Measurements from ENCODE around the gene FLT4. TPM values are rescaled to one million over a fixed set of nuclear protein-coding genes. Genes with fewer than 3 reads are reported as not detected.

FLT4 gene
- total and polyA plus RNA-seq, 2 experiments from 2014 or later, result 3.4 to 13.8 TPM

DNA sequence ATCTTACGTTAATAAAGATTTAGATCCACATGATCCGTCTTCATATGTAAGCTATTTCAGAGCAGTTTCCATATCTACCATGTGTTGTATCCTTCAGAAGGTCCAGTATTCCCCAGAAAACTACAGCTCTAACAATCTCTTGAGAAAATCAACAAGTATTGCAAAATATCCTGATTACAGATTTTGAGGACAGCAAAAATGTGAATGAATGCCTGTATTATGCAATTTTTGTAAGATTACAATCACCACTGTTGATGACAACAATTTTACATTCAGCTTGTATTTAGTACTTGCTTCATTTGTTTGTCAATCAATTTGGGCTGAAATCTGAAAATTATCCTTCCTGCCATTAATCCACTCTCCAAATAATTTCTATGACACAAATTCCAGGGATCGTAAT, 43.0 kb upstream of the FLT4 start:
- TF ChIP-seq ZNF331 (CRISPR knock-in tag; IDR thresholded peaks at IDR 0.05; ENCODE audit: low read depth), result no peak
- TF ChIP-seq EZH2phosphoT487 (IDR thresholded peaks at IDR 0.05; ENCODE audit: unreplicated experiment), result no peak
- TF ChIP-seq CREB1 (CRISPR knock-in tag; IDR thresholded peaks at IDR 0.05; ENCODE audit: low read depth), result no peak
- TF ChIP-seq, protein P1, sequence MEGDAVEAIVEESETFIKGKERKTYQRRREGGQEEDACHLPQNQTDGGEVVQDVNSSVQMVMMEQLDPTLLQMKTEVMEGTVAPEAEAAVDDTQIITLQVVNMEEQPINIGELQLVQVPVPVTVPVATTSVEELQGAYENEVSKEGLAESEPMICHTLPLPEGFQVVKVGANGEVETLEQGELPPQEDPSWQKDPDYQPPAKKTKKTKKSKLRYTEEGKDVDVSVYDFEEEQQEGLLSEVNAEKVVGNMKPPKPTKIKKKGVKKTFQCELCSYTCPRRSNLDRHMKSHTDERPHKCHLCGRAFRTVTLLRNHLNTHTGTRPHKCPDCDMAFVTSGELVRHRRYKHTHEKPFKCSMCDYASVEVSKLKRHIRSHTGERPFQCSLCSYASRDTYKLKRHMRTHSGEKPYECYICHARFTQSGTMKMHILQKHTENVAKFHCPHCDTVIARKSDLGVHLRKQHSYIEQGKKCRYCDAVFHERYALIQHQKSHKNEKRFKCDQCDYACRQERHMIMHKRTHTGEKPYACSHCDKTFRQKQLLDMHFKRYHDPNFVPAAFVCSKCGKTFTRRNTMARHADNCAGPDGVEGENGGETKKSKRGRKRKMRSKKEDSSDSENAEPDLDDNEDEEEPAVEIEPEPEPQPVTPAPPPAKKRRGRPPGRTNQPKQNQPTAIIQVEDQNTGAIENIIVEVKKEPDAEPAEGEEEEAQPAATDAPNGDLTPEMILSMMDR (conservative IDR thresholded peaks at IDR 0.05; ENCODE audit: low read depth in 2 of 2), result no peak
- TF ChIP-seq, protein P2, sequence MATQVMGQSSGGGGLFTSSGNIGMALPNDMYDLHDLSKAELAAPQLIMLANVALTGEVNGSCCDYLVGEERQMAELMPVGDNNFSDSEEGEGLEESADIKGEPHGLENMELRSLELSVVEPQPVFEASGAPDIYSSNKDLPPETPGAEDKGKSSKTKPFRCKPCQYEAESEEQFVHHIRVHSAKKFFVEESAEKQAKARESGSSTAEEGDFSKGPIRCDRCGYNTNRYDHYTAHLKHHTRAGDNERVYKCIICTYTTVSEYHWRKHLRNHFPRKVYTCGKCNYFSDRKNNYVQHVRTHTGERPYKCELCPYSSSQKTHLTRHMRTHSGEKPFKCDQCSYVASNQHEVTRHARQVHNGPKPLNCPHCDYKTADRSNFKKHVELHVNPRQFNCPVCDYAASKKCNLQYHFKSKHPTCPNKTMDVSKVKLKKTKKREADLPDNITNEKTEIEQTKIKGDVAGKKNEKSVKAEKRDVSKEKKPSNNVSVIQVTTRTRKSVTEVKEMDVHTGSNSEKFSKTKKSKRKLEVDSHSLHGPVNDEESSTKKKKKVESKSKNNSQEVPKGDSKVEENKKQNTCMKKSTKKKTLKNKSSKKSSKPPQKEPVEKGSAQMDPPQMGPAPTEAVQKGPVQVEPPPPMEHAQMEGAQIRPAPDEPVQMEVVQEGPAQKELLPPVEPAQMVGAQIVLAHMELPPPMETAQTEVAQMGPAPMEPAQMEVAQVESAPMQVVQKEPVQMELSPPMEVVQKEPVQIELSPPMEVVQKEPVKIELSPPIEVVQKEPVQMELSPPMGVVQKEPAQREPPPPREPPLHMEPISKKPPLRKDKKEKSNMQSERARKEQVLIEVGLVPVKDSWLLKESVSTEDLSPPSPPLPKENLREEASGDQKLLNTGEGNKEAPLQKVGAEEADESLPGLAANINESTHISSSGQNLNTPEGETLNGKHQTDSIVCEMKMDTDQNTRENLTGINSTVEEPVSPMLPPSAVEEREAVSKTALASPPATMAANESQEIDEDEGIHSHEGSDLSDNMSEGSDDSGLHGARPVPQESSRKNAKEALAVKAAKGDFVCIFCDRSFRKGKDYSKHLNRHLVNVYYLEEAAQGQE (IDR thresholded peaks at IDR 0.05; ENCODE audit: unreplicated experiment), result no peak
- TF ChIP-seq NANOG (IDR thresholded peaks at IDR 0.05; ENCODE audit: borderline replicate concordance), result no peak
- TF ChIP-seq JUNB (IDR thresholded peaks at IDR 0.05; ENCODE audit: unreplicated experiment), result no peak
- TF ChIP-seq POLR2AphosphoS5 (IDR thresholded peaks at IDR 0.05; ENCODE audit: low read depth), result no peak
- no peak for TF ChIP-seq ZNF114 (CRISPR knock-in tag; IDR thresholded peaks at IDR 0.05)
- TF ChIP-seq EZH2 (IDR thresholded peaks at IDR 0.05; ENCODE audit: low read depth, unreplicated experiment), result no peak
- H3K4me2 ChIP-seq, result no peak overlapping the region
- no peaks in the 10 kb centered on the region for H3K36me3 Mint-ChIP-seq (ENCODE audit: low read depth)

DNA sequence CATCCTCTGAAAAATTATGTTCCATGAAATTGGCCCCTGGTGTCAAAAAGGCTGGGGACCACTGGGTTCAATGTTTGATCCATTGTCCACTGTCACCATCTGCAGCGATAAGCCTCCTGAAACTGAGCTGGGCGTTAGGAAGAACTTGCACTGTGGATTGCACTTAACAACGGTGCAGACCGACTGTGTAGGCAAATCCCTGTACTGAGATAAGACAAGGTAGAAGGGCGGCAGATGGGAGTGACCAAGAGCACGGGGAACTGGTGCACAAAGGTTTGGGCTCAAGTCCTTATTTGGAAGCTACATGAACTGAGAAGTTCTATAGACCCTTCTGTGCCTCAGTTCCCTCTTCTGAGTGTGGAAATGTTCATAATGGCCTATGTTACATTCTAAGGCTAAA, 41.6 kb upstream of the FLT4 start:
- Histone ChIP-seq H3K27ac (ENCODE audit: low read depth) (no peak overlapping the region), H3K4me1 (ENCODE audit: insufficient read depth) (peaks cover 29% of the 10 kb centered on the region), H3K36me3 (ENCODE audit: insufficient read depth) (no peaks in the 10 kb centered on the region), H3K27me3 (ENCODE audit: insufficient read depth) (no peaks in the 10 kb centered on the region), H3F3A (replicated peaks; ENCODE audit: low read depth) (no peaks in the 10 kb centered on the region), H3K79me2 (replicated peaks; ENCODE audit: insufficient read depth) (no peaks in the 10 kb centered on the region), H3K4me3 (no peak overlapping the region), H4K20me1 (replicated peaks; ENCODE audit: insufficient read depth) (no peaks in the 10 kb centered on the region), H3K4me2 (no peak overlapping the region), H3K9me2 (ENCODE audit: insufficient read depth) (no peaks in the 10 kb centered on the region), H2AFZ (no peak overlapping the region)
- no peaks in the 10 kb centered on the region for H3K9me3 Mint-ChIP-seq
- no peaks in the 10 kb centered on the region for H3K36me3 Mint-ChIP-seq (ENCODE audit: low read depth)
- DNase-seq (ENCODE audit: low spot score) (no peak), ATAC-seq (no peak)
- H3K27ac Mint-ChIP-seq, result no peak overlapping the region
- H3K4me1 Mint-ChIP-seq, result peaks cover 26% of the 10 kb centered on the region
- H3K27me3 Mint-ChIP-seq (ENCODE audit: insufficient read depth, low read depth, poor library complexity), result peaks cover 3% of the 10 kb centered on the region
- TF ChIP-seq, protein P1 (conservative IDR thresholded peaks at IDR 0.05; ENCODE audit: low read depth in 2 of 2), result no peak
- TF ChIP-seq ZNF331 (CRISPR knock-in tag; IDR thresholded peaks at IDR 0.05; ENCODE audit: low read depth) (no peak), EZH2phosphoT487 (IDR thresholded peaks at IDR 0.05; ENCODE audit: unreplicated experiment) (no peak), CREB1 (CRISPR knock-in tag; IDR thresholded peaks at IDR 0.05; ENCODE audit: low read depth) (no peak), JUNB (IDR thresholded peaks at IDR 0.05; ENCODE audit: unreplicated experiment) (no peak), EZH2 (IDR thresholded peaks at IDR 0.05; ENCODE audit: low read depth, unreplicated experiment) (no peak), NANOG (IDR thresholded peaks at IDR 0.05; ENCODE audit: borderline replicate concordance) (no peak)
- TF ChIP-seq, protein P3, sequence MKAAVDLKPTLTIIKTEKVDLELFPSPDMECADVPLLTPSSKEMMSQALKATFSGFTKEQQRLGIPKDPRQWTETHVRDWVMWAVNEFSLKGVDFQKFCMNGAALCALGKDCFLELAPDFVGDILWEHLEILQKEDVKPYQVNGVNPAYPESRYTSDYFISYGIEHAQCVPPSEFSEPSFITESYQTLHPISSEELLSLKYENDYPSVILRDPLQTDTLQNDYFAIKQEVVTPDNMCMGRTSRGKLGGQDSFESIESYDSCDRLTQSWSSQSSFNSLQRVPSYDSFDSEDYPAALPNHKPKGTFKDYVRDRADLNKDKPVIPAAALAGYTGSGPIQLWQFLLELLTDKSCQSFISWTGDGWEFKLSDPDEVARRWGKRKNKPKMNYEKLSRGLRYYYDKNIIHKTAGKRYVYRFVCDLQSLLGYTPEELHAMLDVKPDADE (IDR thresholded peaks at IDR 0.05), result no peak
- H3K4me3 Mint-ChIP-seq, result no peak overlapping the region

More for the DNA sequence above, 43.0 kb upstream of the FLT4 start:
- Histone ChIP-seq H4K20me1 (replicated peaks; ENCODE audit: insufficient read depth) (no peaks in the 10 kb centered on the region), H3K27me3 (ENCODE audit: insufficient read depth) (no peaks in the 10 kb centered on the region), H3K79me2 (replicated peaks; ENCODE audit: insufficient read depth) (no peaks in the 10 kb centered on the region), H3K4me1 (ENCODE audit: insufficient read depth) (peaks cover 29% of the 10 kb centered on the region), H3K36me3 (ENCODE audit: insufficient read depth) (no peaks in the 10 kb centered on the region), H3K9me2 (ENCODE audit: insufficient read depth) (no peaks in the 10 kb centered on the region), H2AFZ (no peak overlapping the region), H3K4me3 (no peak overlapping the region), H3K27ac (ENCODE audit: low read depth) (no peak overlapping the region), H3F3A (replicated peaks; ENCODE audit: low read depth) (no peaks in the 10 kb centered on the region)
- Mint-ChIP-seq H3K27me3 (ENCODE audit: insufficient read depth, low read depth, poor library complexity) (peaks cover 3% of the 10 kb centered on the region), H3K4me3 (no peak overlapping the region), H3K27ac (no peak overlapping the region), H3K9me3 (no peaks in the 10 kb centered on the region), H3K4me1 (peaks cover 26% of the 10 kb centered on the region)
- no peak for ATAC-seq
- no peak for DNase-seq (ENCODE audit: low spot score)
